GM10248 (cell line): ENCODE data around the gene PRPSAP1.

Experiments
- CTCF ChIA-PET: fragments of 300-600 bp; sonication (Branson Sonifier 250); formaldehyde crosslinking; extraction: SDS; loops from one replicate; lab custom pipeline; 2021; ENCODE audit warnings: antibody characterized with exemption; lab: Yijun Ruan, JAX
- POLR2A ChIA-PET: fragments of 350-650 bp; sonication (Branson Sonifier 250); formaldehyde crosslinking; extraction: SDS; loops from one replicate; lab custom pipeline; 2020; ENCODE audit warnings: antibody characterized with exemption; lab: Yijun Ruan, JAX
- DNase-seq: peaks from one replicate; pipeline ENCODE4 v3.0.0; 2012; ENCODE audit errors: extremely low spot score
- CTCF ChIP-seq: IDR thresholded peaks from 2 replicates; pipeline ENCODE4 v1.5.1; 2012; ENCODE audit warnings: mild to moderate bottlenecking, low read depth; ENCODE audit errors: extremely low read depth, missing control alignments, control extremely low read depth

PRPSAP1 gene

GRCh38 chr17:76378548-76379274, 25.0 kb upstream of the PRPSAP1 start:
- TF ChIP-seq CTCF = no peak
- DNase-seq = no peak
- POLR2A ChIA-PET = interaction anchor here (0.5 kb wide), 1 partner anchor 523 kb away, joined by 3 read pairs; the partner anchor contains the start of gene WBP2
- CTCF ChIA-PET = interaction anchor here (1.0 to 2.6 kb wide), 2 partner anchors 8 to 20 kb away, joined by 3 to 10 read pairs; no protein-coding TSS in a partner anchor

- TF ChIP-seq CTCF = no peak
- POLR2A ChIA-PET = no interaction called here
- CTCF ChIA-PET = interaction anchor here (0.9 to 2.2 kb wide), 6 partner anchors 9 to 363 kb away, joined by 3 to 10 read pairs (median 5); partner anchors contain the start of gene PRPSAP1
- DNase-seq = no peak
Observed at GRCh38 chr17:76376318-76377133, 22.8 kb upstream of the PRPSAP1 start.

- ChIA-PET CTCF (interaction anchor here (1.8 to 3.7 kb wide), 3 partner anchors 13 to 26 kb away, joined by 5 to 18 read pairs (median 12); partner anchors contain the start of gene SPHK1), POLR2A (interaction anchor here (0.7 kb wide), 1 partner anchor 332 kb away, joined by 9 read pairs; no protein-coding TSS in a partner anchor)
- TF ChIP-seq CTCF = no peak
- no peak for DNase-seq
Observed at GRCh38 chr17:76371656-76372628, 18.2 kb upstream of the PRPSAP1 start.

- ChIA-PET CTCF (interaction anchor here (1.3 to 3.7 kb wide), 6 partner anchors 11 to 66 kb away, joined by 3 to 18 read pairs (median 5); partner anchors contain the start of gene SPHK1), POLR2A (no interaction called here)
- no peak for DNase-seq
- TF ChIP-seq CTCF = no peak
Observed at GRCh38 chr17:76370261-76370993, 16.7 kb upstream of the PRPSAP1 start.

GRCh38 chr17:76369804-76370203, 16.1 kb upstream of the PRPSAP1 start:
- no peak for TF ChIP-seq CTCF
- no peak for DNase-seq
- POLR2A ChIA-PET = no interaction called here
- CTCF ChIA-PET = interaction anchor here (0.7 to 3.7 kb wide), 6 partner anchors 11 to 65 kb away, joined by 3 to 18 read pairs (median 5); partner anchors contain the start of gene SPHK1
